Testis (tissue), 2 donors: ENCODE data around the gene CFAP20DC.

Experiments
- CTCF ChIP-seq, 3 experiments: fragments of 450-650 bp in 2 of 3; fragments of 200-600 bp in 1 of 3; sonication (generic) in 1 of 3; IDR thresholded peaks; one replicate each; pipeline ENCODE4 v1.5.1; 2016 to 2019; ENCODE audit warnings: antibody characterized with exemption in 3 of 3, mild to moderate bottlenecking in 2 of 3, moderate library complexity in 1 of 3
- POLR2A ChIP-seq: fragments of 450-650 bp; IDR thresholded peaks from one replicate; pipeline ENCODE4 v1.6.1; 2017; ENCODE audit warnings: antibody characterized with exemption, mild to moderate bottlenecking, moderate library complexity

- TF ChIP-seq CTCF (IDR thresholded peaks at IDR 0.05) (no peak), POLR2A (no peak)
Measured at GRCh38 chr3:59069838-59070237, 20.0 kb upstream of the CFAP20DC start.
